HEK293 (cell line): Measurements from ENCODE around the gene QPCT.

Source experiments
- CTCF ChIP-seq: fragments of 450-650 bp; formaldehyde crosslinking; IDR thresholded peaks from 2 replicates; pipeline ENCODE4 v1.5.1; 2016; ENCODE audit warnings: missing biosample characterization, missing genetic modification characterization
- KLF16 ChIP-seq: fragments of 450-650 bp; formaldehyde crosslinking; IDR thresholded peaks from 2 replicates; pipeline ENCODE4 v1.5.1; 2017; ENCODE audit warnings: missing biosample characterization, missing genetic modification characterization
- ZBTB17 ChIP-seq: fragments of 450-650 bp; formaldehyde crosslinking; IDR thresholded peaks from 2 replicates; pipeline ENCODE4 v1.5.1; 2016; ENCODE audit warnings: missing biosample characterization, missing genetic modification characterization
- ZBTB20 ChIP-seq: fragments of 450-650 bp; formaldehyde crosslinking; IDR thresholded peaks from 2 replicates; pipeline ENCODE4 v1.5.1; 2016; ENCODE audit warnings: missing biosample characterization, missing genetic modification characterization
- ZEB2 ChIP-seq: fragments of 450-650 bp; formaldehyde crosslinking; IDR thresholded peaks from 2 replicates; pipeline ENCODE4 v1.5.1; 2016; ENCODE audit warnings: missing biosample characterization, missing genetic modification characterization
- ZNF24 ChIP-seq: fragments of 450-650 bp; formaldehyde crosslinking; IDR thresholded peaks from 2 replicates; pipeline ENCODE4 v1.5.1; 2016; ENCODE audit warnings: missing biosample characterization, missing genetic modification characterization
- TF ChIP-seq, protein P1 (sequence below): fragments of 450-650 bp; formaldehyde crosslinking; IDR thresholded peaks from 2 replicates; pipeline ENCODE4 v1.5.1; 2016; ENCODE audit warnings: missing biosample characterization, missing genetic modification characterization
- TF ChIP-seq, protein P2 (sequence below): fragments of 450-650 bp; formaldehyde crosslinking; IDR thresholded peaks from 2 replicates; pipeline ENCODE4 v1.5.1; 2016; ENCODE audit warnings: missing biosample characterization, missing genetic modification characterization

DNA sequence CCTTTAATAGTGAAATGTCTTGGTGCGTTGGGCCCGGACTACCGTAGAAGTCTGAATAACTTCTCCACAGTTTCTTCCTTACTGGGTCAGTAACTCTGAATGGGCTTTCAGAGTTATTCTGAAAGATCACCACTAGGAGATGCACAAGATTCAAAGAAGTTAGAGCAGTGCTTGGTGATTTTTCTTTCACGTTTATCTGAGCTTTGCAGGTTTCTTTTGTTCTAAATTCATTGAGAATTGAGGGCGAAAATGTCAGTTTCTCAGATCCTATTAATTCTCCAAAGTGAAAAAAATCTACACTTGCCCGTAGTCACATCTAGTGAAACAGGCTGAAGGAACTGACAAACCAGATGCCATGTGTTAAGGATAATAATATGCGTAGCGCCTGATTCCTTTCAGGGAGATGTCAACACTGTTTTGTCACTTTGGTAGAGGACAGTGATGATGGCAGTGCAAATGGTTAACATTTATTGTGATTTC lies 70.1 kb downstream of the QPCT start:
- TF ChIP-seq, protein P1, sequence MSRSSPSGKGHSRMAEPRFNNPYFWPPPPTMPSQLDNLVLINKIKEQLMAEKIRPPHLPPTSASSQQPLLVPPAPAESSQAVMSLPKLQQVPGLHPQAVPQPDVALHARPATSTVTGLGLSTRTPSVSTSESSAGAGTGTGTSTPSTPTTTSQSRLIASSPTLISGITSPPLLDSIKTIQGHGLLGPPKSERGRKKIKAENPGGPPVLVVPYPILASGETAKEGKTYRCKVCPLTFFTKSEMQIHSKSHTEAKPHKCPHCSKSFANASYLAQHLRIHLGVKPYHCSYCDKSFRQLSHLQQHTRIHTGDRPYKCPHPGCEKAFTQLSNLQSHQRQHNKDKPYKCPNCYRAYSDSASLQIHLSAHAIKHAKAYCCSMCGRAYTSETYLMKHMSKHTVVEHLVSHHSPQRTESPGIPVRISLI, result no peak
- TF ChIP-seq CTCF (tag by site-specific recombination) (peak; percentile 56; the same call in 1 of the 2 replicates), ZBTB17 (no peak), ZNF24 (tag by site-specific recombination) (no peak), KLF16 (no peak), ZEB2 (tag by site-specific recombination) (no peak), ZBTB20 (tag by site-specific recombination) (no peak)
- TF ChIP-seq, protein P2, sequence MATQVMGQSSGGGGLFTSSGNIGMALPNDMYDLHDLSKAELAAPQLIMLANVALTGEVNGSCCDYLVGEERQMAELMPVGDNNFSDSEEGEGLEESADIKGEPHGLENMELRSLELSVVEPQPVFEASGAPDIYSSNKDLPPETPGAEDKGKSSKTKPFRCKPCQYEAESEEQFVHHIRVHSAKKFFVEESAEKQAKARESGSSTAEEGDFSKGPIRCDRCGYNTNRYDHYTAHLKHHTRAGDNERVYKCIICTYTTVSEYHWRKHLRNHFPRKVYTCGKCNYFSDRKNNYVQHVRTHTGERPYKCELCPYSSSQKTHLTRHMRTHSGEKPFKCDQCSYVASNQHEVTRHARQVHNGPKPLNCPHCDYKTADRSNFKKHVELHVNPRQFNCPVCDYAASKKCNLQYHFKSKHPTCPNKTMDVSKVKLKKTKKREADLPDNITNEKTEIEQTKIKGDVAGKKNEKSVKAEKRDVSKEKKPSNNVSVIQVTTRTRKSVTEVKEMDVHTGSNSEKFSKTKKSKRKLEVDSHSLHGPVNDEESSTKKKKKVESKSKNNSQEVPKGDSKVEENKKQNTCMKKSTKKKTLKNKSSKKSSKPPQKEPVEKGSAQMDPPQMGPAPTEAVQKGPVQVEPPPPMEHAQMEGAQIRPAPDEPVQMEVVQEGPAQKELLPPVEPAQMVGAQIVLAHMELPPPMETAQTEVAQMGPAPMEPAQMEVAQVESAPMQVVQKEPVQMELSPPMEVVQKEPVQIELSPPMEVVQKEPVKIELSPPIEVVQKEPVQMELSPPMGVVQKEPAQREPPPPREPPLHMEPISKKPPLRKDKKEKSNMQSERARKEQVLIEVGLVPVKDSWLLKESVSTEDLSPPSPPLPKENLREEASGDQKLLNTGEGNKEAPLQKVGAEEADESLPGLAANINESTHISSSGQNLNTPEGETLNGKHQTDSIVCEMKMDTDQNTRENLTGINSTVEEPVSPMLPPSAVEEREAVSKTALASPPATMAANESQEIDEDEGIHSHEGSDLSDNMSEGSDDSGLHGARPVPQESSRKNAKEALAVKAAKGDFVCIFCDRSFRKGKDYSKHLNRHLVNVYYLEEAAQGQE (tag by site-specific recombination), result no peak
